Neural crest cell (in vitro differentiated cells): ENCODE data around the gene TMEM156. TPM values are rescaled to one million over a fixed set of nuclear protein-coding genes. Genes with fewer than 3 reads are reported as not detected.

ENCODE experiments used
- DNase-seq: peaks from one replicate; pipeline ENCODE4 v3.0.0; 2021; ENCODE audit warnings: low read depth, mixed read lengths, low spot score
- H3K27ac Mint-ChIP-seq: one replicate; pipeline ENCODE4 v1.8.0; 2021; ENCODE audit warnings: mild to moderate bottlenecking, mixed read lengths; ENCODE audit not compliant: unreplicated experiment
- H3K27me3 Mint-ChIP-seq: 2 replicates; pipeline ENCODE4 v1.8.0; 2021; ENCODE audit warnings: low read depth, mild to moderate bottlenecking, mixed read lengths
- H3K36me3 Mint-ChIP-seq: 2 replicates; pipeline ENCODE4 v1.8.0; 2021; ENCODE audit warnings: low read depth, mild to moderate bottlenecking, mixed read lengths
- H3K4me1 Mint-ChIP-seq: 2 replicates; pipeline ENCODE4 v1.8.0; 2021; ENCODE audit warnings: mixed read lengths
- H3K4me3 Mint-ChIP-seq: one replicate; pipeline ENCODE4 v1.8.0; 2021; ENCODE audit warnings: mild to moderate bottlenecking, mixed read lengths
- H3K9me3 Mint-ChIP-seq: 2 replicates; pipeline ENCODE4 v1.8.0; 2021; ENCODE audit warnings: mixed read lengths
- CTCF ChIP-seq: fragments of 200-600 bp; sonication (generic); conservative IDR thresholded peaks from 2 replicates; pipeline ENCODE4 v1.5.0; 2021; ENCODE audit warnings: antibody characterized with exemption, mild to moderate bottlenecking
- total RNA-seq: library from RNA; stranded (reverse); gene quantifications from 2 replicates; pipeline ENCODE4 v1.2.1, GENCODE V29; 2021

The TMEM156 gene
- total RNA-seq, 1 donor from 2014 or later: not detected

GRCh38 chr4:39047681-39048080, 15.5 kb upstream of the TMEM156 start:
- peak overlapping the region; percentile 59 for H3K4me3 Mint-ChIP-seq

GRCh38 chr4:39046249-39046648, 14.0 kb upstream of the TMEM156 start:
- TF ChIP-seq CTCF: no peak
- H3K27me3 Mint-ChIP-seq: no peaks in the 10 kb centered on the region
- no peak for DNase-seq
- peaks cover 44% of the 10 kb centered on the region for H3K4me1 Mint-ChIP-seq
- H3K4me3 Mint-ChIP-seq: peak overlapping the region; percentile 98
- no peaks in the 10 kb centered on the region for H3K9me3 Mint-ChIP-seq
- no peak overlapping the region for H3K27ac Mint-ChIP-seq
- H3K36me3 Mint-ChIP-seq: no peaks in the 10 kb centered on the region

More at GRCh38 chr4:39047681-39048080, 15.5 kb upstream of the TMEM156 start:
- no peak for DNase-seq
- H3K27me3 Mint-ChIP-seq: no peaks in the 10 kb centered on the region
- H3K4me1 Mint-ChIP-seq: peaks cover 43% of the 10 kb centered on the region
- H3K9me3 Mint-ChIP-seq: no peaks in the 10 kb centered on the region
- H3K36me3 Mint-ChIP-seq: no peaks in the 10 kb centered on the region
- H3K27ac Mint-ChIP-seq: no peak overlapping the region
- no peak for TF ChIP-seq CTCF

GRCh38 chr4:39045827-39046221, 13.6 kb upstream of the TMEM156 start:
- Mint-ChIP-seq H3K4me3 (peak overlapping the region; percentile 98), H3K27me3 (no peaks in the 10 kb centered on the region), H3K4me1 (peaks cover 43% of the 10 kb centered on the region), H3K9me3 (no peaks in the 10 kb centered on the region), H3K36me3 (no peaks in the 10 kb centered on the region), H3K27ac (no peak overlapping the region)
- no peak for DNase-seq
- no peak for TF ChIP-seq CTCF

GRCh38 chr4:39044956-39045826, 13.0 kb upstream of the TMEM156 start:
- H3K9me3 Mint-ChIP-seq: no peaks in the 10 kb centered on the region
- TF ChIP-seq CTCF: no peak
- DNase-seq: peak; percentile 35
- H3K36me3 Mint-ChIP-seq: no peaks in the 10 kb centered on the region
- peaks cover 40% of the 10 kb centered on the region for H3K4me1 Mint-ChIP-seq
- H3K27me3 Mint-ChIP-seq: no peaks in the 10 kb centered on the region
- H3K27ac Mint-ChIP-seq: peak overlapping the region; percentile 65
- peak overlapping the region; percentile 98 for H3K4me3 Mint-ChIP-seq

GRCh38 chr4:39044364-39044955, 12.3 kb upstream of the TMEM156 start:
- H3K36me3 Mint-ChIP-seq: no peaks in the 10 kb centered on the region
- no peak for TF ChIP-seq CTCF

More at GRCh38 chr4:39044364-39044955, 12.3 kb upstream of the TMEM156 start:
- H3K9me3 Mint-ChIP-seq: no peaks in the 10 kb centered on the region
- peak overlapping the region; percentile 94 for H3K27ac Mint-ChIP-seq
- H3K4me3 Mint-ChIP-seq: peak overlapping the region; percentile 97
- peak; percentile 94 for DNase-seq
- H3K27me3 Mint-ChIP-seq: no peaks in the 10 kb centered on the region
- H3K4me1 Mint-ChIP-seq: peaks cover 40% of the 10 kb centered on the region
